GM19328 (cell line): Measurements from ENCODE around the gene TRAF4.
A peak's percentile ranks its signal among the peaks of the same experiment; 100 is the strongest.

Source experiments
- ATAC-seq: cut with Tn5 transposase; IDR thresholded peaks from one replicate; pipeline ENCODE4 v1.9.1; 2021; ENCODE audit warnings: mild to moderate bottlenecking, moderate library complexity; ENCODE audit not compliant: unreplicated experiment

The TRAF4 gene

GRCh38 chr17:28745786-28746411, 2.1 kb downstream of the TRAF4 start:
- ATAC-seq: no peak

GRCh38 chr17:28746611-28747050, 2.8 kb downstream of the TRAF4 start:
- ATAC-seq: no peak

- ATAC-seq: no peak
Observed at GRCh38 chr17:28747051-28747691, 3.4 kb downstream of the TRAF4 start.

GRCh38 chr17:28747801-28748750, 4.3 kb downstream of the TRAF4 start:
- ATAC-seq: no peak

GRCh38 chr17:28748852-28749515, 5.2 kb downstream of the TRAF4 start:
- ATAC-seq: no peak

GRCh38 chr17:28749516-28750177, 5.8 kb downstream of the TRAF4 start:
- no peak for ATAC-seq

- peak; percentile 68 for ATAC-seq
Observed at GRCh38 chr17:28750178-28751047, 6.6 kb downstream of the TRAF4 start.

GRCh38 chr17:28751600-28752366, 8.0 kb downstream of the TRAF4 start:
- ATAC-seq: no peak

GRCh38 chr17:28755486-28755885, 11.7 kb downstream of the TRAF4 start:
- ATAC-seq: no peak

GRCh38 chr17:28756049-28756804, 12.4 kb downstream of the TRAF4 start:
- no peak for ATAC-seq

GRCh38 chr17:28758411-28759121, 14.8 kb downstream of the TRAF4 start:
- ATAC-seq: no peak

- ATAC-seq: no peak
Observed at GRCh38 chr17:28759256-28759865, 15.6 kb downstream of the TRAF4 start.

GRCh38 chr17:28760601-28761562, 17.1 kb downstream of the TRAF4 start:
- ATAC-seq: no peak

- no peak for ATAC-seq
Observed at GRCh38 chr17:28763137-28763799, 19.5 kb downstream of the TRAF4 start.

GRCh38 chr17:28763804-28764266, 20.0 kb downstream of the TRAF4 start:
- no peak for ATAC-seq
